Kidney capillary endothelial cell (primary cell): ENCODE measurements around the gene HOXC13.
A peak's percentile ranks its signal among the peaks of the same experiment; 100 is the strongest.

ENCODE experiments used
- DNase-seq: peaks from one replicate; pipeline ENCODE4 v3.0.0-alpha.2; 2018; ENCODE audit warnings: low spot score

Gene HOXC13

DNA sequence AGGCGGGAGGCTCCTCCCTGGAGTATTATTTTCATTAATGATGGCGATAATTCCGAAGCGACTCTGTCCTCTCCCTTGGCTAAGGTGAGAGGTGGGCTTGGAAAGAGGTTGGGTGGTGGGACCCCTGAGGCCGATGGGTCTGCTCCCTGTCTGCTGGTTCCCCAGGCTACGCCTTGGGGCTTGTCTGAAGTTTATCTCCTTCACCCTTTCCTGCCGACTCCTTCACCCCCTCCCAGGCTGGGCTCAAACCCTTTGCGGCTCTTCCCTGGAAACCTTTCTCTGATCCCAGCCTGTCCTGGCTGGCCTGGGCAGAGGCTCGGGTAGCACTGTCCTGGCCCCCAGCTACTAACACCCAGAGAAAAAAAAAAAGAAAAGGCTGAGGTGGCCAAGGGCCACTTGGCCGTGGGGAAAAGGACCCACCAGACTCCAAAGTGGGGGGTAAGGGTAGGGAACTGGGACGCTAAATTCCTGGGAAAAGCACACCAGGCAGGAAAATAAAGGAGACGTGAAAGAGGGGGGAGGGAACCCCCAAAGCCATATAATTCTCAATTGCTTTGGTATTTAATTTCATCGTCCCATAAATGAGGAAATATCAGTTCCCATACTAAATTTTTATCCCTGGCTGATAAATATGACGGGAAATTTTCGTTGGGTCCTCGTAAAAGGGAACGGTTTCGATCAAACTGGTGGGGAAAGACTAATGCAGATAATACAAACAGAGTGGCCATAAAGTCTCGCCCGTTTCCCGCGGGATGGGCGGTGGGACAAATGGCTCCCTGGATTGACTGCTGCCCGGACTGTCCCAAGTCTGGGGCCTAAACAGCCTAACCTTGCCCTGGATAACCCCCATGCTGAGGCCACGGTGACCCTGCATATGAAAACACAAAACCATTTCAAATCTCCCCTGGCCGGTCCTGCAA is 44.3 kb downstream of the HOXC13 start:
- no peak for DNase-seq

DNA sequence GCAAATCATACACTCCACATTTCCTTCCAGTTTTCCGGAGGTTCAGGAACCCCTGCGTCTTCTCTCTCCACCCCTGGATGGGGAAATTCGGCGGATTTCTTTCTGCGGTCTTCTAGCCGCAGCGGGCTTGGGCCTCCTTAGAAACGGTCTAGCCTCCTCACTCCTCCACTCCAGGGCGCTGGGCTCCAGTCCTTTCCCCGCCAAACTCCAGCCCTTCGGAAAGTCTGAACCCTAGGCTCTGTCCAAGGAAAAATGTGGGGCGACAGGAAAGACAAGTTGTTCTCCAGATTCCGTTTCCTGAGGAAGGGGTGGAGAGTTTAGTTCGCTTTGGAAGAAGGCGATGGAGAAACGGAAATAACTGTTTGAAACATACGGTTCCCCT is 44.9 kb downstream of the HOXC13 start:
- no peak for DNase-seq

DNA sequence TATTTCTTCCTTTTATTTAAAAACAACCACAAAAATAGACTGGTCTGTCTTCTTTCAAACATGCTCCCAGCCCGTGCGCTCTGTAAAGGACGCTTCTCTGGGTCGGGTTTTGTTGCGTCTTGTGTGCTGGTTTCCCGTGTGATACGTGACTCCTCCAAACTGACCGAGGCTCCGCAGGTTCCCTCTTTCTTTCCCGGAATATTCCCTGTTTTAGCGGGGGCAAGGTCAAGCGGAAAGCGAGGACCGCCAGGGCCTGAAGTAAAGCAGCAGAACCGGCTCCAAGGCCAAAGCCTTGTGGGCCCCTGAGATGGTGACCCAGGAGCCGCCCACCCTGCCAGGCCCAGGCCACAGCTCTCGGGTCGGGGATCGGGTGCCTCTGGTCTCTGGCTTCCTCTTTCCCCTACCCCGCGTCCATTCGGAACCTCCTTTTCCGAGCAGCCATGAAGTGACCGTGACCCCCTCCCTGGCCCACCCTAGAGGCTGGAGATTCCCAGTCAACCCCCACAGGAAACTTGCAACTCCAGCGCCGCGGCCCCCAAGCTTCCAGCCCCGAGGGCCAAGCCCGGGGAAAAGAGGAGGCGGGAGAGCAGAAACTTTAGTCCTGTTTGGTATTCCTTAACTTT is 45.4 kb downstream of the HOXC13 start:
- DNase-seq, result no peak

DNA sequence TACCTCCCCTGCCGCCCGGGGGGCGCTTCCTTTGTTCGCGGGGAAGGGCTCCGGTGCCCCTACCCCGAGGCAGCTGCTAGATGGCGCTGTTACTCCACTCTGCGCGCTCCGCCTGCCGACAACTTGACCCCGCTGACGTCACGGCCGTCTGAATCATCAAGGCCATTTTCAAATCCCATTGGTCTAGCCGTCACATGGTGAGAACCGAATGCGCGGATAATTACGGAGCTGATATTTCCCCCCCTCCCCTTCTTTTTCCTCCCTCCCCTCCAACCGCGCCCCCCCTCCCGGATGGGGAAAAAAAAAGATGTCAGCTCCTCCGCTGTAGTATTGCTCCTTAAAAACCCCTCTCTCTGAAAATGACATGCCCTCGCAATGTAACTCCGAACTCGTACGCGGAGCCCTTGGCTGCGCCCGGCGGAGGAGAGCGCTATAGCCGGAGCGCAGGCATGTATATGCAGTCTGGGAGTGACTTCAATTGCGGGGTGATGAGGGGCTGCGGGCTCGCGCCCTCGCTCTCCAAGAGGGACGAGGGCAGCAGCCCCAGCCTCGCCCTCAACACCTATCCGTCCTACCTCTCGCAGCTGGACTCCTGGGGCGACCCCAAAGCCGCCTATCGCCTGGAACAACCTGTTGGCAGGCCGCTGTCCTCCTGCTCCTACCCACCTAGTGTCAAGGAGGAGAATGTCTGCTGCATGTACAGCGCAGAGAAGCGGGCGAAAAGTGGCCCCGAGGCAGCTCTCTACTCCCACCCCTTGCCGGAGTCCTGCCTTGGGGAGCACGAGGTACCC is 46.5 kb downstream of the HOXC13 start, which contains the start of gene HOXC10:
Gene HOXC10, plus strand, starts transcription at position 246 of the 791 bp plus-strand sequence. Its CDS starts 114 bp downstream, at position 360.
- peak; percentile 86 for DNase-seq

DNA sequence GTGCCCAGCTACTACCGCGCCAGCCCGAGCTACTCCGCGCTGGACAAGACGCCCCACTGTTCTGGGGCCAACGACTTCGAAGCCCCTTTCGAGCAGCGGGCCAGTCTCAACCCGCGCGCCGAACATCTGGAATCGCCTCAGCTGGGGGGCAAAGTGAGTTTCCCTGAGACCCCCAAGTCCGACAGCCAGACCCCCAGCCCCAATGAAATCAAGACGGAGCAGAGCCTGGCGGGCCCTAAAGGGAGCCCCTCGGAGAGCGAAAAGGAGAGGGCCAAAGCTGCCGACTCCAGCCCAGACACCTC is 47.0 kb downstream of the HOXC13 start:
- no peak for DNase-seq

DNA sequence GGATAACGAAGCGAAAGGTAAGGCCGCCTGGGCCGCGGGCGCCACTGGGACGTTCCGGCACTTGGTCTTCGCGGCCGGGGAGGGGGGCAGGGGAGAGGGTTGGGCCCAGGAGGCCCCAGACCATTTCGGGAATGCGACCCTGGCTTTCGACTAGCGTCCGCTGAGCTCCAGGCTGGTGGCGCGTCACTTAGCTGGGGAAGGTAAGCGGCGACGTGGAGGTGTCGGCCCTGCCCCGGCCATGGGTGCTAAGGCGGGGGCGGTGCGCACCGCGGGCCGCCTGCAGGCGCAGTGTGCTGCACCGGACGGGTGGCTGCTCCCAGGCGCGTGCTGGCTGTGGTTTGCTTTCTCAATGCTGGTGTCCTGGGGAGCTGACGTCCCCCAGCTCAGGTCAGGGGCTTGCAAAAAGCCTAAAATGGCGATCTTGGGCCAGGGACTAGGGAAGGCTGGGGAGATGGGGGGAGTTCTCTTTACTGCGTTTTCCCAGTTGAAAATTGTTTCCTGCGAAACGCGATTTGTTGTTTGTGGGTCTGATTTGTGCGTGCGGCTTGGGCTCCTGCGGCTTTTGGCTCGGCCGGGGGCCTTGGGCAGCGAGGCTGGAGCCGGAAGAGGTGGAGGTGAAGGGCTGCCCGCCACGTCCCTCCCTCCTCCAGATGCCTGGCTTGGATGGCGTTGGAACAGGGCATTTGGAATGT is 47.5 kb downstream of the HOXC13 start:
- DNase-seq, result no peak

DNA sequence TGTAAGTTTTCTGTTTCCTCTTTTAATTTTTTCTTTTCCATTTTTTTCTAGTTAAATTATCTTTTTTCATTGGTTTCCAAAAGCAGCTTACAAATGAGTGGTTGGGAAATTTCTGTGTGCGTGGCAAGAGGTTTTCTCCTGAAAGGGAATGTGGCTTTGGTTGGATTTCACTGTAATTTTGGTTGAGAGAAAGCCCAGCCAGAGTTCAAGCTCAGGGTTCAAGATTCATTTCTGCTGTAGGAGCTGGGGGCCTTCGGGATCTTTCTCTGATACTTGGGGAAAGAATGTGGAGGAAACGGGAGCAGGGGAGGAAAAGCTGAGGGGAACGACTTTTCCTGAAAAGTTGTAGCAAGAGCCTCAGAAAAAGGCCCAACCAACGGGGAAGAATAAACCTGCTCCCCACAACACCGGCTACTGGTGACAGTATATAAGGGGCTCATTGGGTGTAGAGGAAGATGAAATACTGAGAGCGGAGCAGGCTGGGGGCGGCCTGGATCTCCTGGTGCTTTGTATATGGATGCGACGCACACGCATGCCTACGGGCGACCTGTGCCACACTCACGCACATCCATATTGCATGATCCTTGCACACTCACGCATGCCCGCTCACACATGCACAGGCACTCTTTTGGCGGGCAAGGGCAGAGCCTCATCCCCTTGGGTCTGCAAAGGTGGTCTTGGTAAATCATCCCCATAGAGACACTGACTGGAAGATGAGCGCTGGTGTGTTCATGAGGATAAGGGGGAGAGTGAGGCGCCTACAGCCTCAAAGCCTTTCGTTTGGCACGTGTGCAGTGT is 48.3 kb downstream of the HOXC13 start:
- no peak for DNase-seq

DNA sequence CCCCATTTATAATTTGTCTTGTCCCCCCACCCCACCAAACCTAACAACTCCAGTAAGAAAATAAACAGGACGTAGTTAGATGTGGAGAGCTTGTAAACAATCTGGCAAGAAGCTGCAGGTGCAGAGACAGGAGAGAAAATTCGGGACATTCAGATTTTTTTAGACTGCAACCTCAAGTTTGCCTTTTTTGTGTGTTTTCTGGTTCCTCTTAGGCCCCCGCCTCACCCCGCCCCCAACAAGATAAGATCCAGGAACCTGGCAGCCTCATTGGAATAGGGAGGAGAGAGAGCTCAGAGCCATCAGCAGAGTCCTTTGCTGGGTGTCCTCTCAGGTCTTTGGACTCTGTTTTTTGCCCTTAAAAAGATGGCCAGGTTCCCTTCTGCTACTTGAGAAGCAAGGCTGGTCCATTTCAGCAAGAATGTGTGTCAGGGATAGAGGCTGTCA is 49.2 kb downstream of the HOXC13 start:
- DNase-seq, result no peak

DNA sequence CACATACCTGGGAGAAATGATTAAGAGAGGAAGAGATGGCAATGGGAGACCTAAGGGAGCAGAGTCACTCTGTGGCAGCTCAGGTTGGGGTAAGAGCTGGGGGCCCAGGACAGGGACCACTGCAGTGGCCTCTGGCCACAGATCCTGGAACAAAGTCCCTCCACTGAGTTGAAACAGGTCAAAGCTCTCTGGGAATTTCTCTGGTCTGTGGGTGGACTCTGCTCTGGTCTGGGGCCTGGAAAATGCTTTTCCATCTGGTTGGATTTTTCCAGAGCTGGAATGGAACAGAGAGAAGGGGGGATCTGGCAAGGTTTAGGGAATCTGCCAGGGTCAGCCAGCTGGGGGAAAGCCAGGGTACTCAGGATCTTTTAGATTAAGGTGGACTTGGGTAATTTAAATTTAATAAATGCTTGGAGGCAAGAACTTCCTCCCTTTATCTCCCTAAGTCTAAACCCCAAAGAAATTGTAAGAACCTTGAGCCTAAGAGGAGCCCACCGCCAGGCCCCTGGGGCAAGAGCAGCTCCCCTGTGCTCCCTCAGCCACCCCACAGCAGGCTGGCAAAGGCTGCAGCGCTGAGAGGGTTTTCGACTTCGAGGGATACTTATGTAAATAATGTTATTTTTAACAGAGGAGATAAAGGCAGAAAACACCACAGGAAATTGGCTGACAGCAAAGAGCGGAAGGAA is 50.1 kb downstream of the HOXC13 start:
- no peak for DNase-seq

DNA sequence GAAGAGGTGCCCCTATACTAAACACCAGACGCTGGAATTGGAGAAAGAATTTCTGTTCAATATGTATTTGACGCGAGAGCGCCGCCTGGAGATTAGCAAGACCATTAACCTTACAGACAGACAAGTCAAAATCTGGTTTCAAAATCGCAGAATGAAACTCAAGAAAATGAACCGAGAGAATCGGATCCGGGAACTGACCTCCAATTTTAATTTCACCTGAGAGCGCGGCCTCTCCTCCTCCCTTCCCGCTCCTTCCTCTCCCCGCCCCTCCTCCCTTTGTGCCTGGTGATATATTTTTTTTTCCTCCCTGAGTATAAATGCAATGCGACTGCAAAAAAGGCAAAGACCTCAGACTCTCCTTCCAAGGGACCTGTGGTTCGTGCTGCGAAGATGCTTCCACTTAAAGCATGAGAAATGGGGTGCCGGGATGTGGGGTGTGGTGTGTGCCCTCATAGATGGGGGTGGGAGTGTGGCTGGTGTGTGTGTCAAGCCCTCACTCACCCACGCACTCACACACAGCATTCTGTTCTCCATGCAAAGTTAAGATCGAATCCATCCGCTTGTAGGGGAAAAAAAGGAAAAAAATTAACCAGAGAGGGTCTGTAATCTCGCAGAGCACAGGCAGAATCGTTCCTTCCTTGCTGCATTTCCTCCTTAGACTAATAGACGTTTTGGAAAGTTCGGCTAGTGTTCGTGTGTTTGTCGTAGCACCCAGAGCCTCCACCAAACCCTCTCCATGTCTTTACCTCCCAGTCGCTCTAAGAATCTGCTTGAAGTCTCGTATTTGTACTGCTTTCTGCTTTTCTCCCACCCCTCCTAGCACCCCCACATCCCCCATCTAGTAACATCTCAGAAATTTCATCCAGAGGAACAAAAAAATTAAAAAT is 50.8 kb downstream of the HOXC13 start:
- DNase-seq, result no peak

DNA sequence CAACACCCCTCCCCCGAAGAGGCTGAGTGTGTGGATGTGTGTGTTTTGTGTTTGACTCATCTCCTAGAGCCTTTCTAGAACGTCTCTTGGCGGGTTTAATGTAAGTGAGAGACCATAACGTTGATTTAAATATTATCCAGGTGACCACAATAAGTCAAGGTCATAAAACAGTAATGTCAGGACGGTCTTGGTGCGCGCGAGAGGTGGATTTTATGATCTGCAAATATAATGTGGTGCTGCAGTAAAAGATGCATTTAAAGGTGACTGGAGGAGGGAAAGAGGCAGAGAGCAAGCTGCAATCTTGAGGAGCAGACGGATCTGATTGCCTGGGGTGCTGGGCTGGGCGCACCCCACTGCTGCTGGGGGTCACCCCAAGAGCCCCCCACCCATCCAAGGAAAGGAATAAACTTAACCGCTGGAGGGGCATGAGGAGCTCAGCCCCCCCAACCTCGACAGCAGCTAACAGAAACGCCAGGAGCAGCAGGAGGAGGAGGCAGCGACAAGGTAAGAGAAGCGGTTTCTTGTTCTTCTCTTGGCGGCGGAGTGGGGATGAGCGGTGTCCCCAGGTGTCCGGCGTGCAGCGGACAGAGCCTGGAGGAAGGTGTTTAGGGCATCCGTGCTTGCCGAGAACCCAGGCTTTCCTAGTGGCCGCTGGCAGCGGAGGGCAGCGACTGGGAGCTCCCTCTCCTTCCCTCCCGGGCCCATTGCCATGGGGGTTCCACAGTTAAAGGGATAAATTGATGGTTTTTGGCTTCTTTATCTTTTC is 51.9 kb downstream of the HOXC13 start:
- no peak for DNase-seq

DNA sequence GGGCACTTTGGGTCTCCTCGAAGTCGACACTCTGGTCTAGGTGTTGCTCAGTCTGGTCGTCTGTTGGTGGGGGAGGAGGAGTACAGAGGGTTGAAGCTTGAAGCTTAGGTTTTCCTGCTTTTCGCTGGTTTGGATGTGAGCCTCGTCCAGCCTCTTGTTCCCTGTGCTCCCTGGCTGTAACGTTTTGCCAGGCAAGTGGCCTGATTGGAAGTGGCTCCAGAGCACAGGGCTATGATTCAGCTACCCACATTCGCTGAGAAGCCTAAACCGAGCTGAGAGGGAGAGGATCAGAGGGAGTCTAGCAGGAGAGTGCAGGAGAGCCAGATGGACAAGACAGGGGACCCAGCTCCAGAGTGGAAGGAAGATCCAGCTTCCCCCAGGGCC is 52.4 kb downstream of the HOXC13 start:
- DNase-seq, result no peak

DNA sequence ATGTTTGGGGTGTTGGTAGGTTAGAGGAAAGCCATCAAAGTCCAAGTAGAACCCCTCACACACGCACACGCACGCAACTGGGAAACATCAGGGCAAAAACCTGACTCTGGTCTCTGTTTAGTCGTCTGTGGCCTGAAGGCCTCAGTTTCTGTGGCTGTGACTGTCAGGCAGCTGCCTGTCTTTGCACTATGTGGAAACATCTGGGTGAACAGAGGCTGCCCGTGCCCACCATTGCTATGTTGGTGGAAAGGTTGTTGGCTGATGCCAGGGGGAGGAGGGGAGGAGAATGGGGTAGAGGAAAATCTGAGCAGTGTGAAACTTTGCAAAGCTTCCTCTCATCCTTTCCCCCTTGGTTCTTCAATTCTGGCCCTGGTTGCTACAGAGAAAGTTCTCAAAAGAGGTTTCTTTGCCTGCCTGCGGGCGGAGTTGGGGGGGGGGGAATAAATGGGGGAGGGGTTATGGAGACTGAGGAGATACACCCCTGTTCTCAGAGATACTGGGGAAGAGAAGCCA is 53.8 kb downstream of the HOXC13 start:
- DNase-seq, result no peak

DNA sequence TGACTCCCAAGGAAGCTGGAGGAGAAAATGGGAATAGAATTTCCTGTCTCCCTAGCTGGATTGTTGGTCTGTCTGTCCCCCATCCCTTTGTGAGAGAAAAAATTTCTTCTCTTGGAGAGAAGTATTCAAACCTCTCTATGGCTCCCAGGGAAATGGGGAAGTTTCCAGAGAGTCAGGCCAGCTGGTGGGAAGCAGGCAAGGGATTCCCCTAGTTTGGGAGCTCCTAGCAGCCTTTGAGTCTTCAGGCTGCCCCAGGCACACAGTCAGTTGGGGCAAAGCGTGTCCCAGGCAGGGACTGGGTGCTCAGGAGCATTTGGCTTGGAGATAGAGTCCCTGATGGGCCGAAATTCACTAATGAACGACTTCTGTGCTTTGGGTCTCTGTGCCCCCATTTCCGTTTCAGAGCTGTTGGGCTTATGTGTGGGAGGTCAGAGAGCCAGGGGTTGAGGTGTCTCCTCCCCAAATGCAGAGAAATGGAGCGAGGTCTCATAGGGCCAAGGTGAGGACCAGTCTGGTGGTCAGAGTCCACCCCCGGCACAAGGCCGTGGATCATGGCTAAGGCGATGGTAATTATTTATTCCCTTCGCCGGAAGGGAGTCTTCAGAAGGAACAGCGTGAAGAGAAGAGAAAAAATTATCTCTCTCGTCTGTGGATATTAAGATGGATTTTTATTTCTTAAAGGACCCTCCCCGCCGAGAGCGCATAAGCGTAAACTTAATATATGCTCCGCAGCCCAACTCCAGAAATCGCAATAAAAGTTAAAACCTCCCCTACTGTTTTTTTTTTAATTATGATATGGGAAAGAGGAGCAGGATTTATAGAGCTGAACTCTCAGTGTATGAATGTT is 54.8 kb downstream of the HOXC13 start:
- no peak for DNase-seq

DNA sequence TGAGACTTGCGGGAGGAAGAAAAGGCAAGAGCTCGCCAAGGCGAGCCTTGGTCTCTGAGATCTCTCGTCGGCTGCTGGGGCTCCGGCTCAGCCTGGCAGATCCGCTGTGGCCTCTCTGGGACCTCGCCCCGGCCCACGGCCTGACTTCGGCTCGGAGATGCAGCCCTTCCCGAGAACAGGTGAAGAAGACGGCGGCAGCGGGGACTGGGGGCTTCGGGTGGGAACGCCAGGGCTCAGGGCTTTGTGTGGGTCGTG is 55.3 kb downstream of the HOXC13 start:
- no peak for DNase-seq

DNA sequence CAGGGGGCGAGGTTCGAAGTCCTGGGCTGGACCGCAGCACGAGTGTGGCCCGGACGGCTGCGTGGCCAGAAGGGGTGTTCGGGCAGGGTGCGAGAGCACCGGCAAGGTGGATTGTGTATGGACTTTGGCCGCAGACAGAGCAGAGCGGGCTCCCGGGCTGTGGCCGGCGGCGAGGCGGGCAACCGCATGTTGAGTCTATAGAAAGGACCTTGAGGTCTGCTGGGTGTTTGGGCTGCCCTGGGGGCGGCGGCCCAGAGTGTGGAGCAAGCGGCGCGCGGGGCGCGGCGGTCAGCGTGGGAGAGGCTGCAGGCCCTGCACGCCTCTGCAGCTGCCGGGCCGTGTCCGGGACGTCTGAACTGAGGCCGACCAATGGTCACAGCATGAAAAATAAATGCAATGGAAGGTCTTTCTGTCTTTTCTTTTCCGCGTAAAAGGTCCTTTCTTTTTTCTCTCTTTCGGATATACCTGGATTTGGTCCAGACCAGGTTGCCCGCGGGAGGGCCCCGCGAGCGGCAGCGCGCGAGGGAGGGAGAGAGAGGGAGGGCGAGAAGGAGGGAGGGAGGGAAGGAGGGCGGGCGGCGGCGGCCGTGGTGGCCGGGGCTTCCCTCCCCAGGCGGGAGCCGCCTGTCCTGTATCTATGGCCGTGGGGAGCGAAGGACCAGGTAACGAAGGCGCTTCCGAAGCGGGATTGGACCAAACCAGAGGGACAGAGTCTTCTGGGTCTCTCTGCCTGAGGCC is 55.8 kb downstream of the HOXC13 start:
- DNase-seq, result no peak

DNA sequence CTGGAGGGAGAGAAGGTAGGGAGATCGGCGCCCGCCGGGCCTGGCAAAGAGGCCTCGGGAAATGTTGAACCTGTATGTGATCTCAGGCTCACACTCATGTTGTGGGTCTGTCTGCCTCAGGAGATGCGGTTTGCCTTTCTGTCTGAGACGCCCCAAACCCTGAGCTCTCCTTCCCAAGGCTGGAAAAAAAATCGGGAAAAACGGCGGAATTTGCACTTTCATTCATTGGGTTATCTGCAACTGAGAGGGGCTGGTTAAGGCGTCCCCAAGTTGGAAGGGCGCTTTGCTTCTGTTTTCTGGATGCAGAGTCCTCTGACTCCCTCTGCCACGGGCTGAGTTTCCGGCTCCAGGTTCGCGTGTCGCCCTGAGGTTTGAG is 56.4 kb downstream of the HOXC13 start:
- DNase-seq, result no peak
